B cell (primary cell): ENCODE results near the gene KIRREL1. TPM values are rescaled to one million over a fixed set of nuclear protein-coding genes. Genes with fewer than 3 reads are reported as not detected.

Experiments used
- ATAC-seq: fragments of 200-7000 bp; cut with Tn5 transposase; one replicate; pipeline ENCODE4 v1.10.0; 2021; ENCODE audit warnings: low read depth, mild to moderate bottlenecking, moderate number of reproducible peaks, moderate library complexity
- CTCF ChIA-PET: fragments of 350-600 bp; sonication (Branson Sonifier 250); formaldehyde crosslinking; loops from one replicate; lab custom pipeline; 2021; ENCODE audit warnings: antibody characterized with exemption, inconsistent platforms; lab: Charles Lee
- POLR2A ChIA-PET: fragments of 350-600 bp; sonication (Branson Sonifier 250); formaldehyde crosslinking; loops from one replicate; lab custom pipeline; 2021; ENCODE audit warnings: antibody characterized with exemption; lab: Charles Lee
- DNase-seq: peaks from one replicate; pipeline ENCODE4 v3.0.0; 2013
- H2AFZ ChIP-seq: 2 replicates; pipeline ENCODE4 v1.6.1; 2012; ENCODE audit warnings: mild to moderate bottlenecking, low read depth, low read length; ENCODE audit not compliant: insufficient read depth, poor library complexity, severe bottlenecking
- H3K27ac ChIP-seq, 2 donors: 1 replicate in 1 of 2; 2 replicates in 1 of 2; pipeline ENCODE4 v1.5.1; 2012 to 2013; ENCODE audit warnings: low read length in 2 of 2, mild to moderate bottlenecking in 2 of 2, moderate library complexity in 1 of 2
- H3K27me3 ChIP-seq, 4 experiments: fragments of 200-600 bp in 1 of 4; sonication (generic) in 1 of 4; replicated peaks in 1 of 4; 1 replicate in 2 of 4; 2 replicates in 2 of 4; pipeline versions ENCODE4 v1.6.1 to v1.7.0; 2013 to 2016; ENCODE audit warnings: low read length in 3 of 4, mild to moderate bottlenecking in 2 of 4, mixed read lengths in 1 of 4, moderate library complexity in 1 of 4; ENCODE audit not compliant: insufficient read depth in 4 of 4, control insufficient read depth in 3 of 4; ENCODE audit errors: control extremely low read depth in 1 of 4
- H3K36me3 ChIP-seq, 2 experiments: replicated peaks in 1 of 2; 1 replicate in 1 of 2; 2 replicates in 1 of 2; pipeline versions ENCODE4 v1.6.1 to v1.7.1; 2013; ENCODE audit warnings: low read length in 1 of 2; ENCODE audit not compliant: insufficient read depth in 2 of 2, control insufficient read depth in 1 of 2; ENCODE audit errors: control extremely low read depth in 1 of 2, extremely low read depth in 1 of 2
- H3K4me1 ChIP-seq, 2 donors: fragments of 200-600 bp in 1 of 2; sonication (generic) in 1 of 2; 1 replicate in 1 of 2; 2 replicates in 1 of 2; pipeline versions ENCODE4 v1.5.1 to v1.6.1; 2013 to 2017; ENCODE audit warnings: low read length in 2 of 2; ENCODE audit not compliant: control insufficient read depth in 2 of 2, insufficient read depth in 2 of 2
- H3K4me2 ChIP-seq: replicated peaks from 2 replicates; pipeline ENCODE3; 2012; ENCODE audit warnings: mild to moderate bottlenecking, low read depth, low read length; ENCODE audit not compliant: poor library complexity, severe bottlenecking
- H3K4me3 ChIP-seq, 5 experiments: fragments of 200-600 bp in 1 of 5; sonication (generic) in 1 of 5; 1 replicate in 3 of 5; 2 replicates in 2 of 5; pipeline versions ENCODE4 v1.5.1 to v1.7.0; 2011 to 2016; ENCODE audit warnings: low read length in 4 of 5, mild to moderate bottlenecking in 4 of 5, low read depth in 2 of 5, control low read depth in 1 of 5, moderate library complexity in 1 of 5; ENCODE audit not compliant: insufficient read depth in 1 of 5; ENCODE audit errors: control extremely low read depth in 1 of 5, extremely low read depth in 1 of 5
- H3K79me2 ChIP-seq: fragments of 200-600 bp; sonication (generic); one replicate; pipeline ENCODE4 v1.6.0; 2016; ENCODE audit warnings: low read length; ENCODE audit not compliant: control insufficient read depth, insufficient read depth
- H3K9ac ChIP-seq: fragments of 200-600 bp; sonication (generic); 2 replicates; pipeline ENCODE4 v1.6.1; 2017; ENCODE audit warnings: mild to moderate bottlenecking, low read length, moderate library complexity
- H3K9me3 ChIP-seq, 3 donors: one replicate each; pipeline versions ENCODE4 v1.6.1 to v1.7.1; 2013; ENCODE audit warnings: low read length in 2 of 3; ENCODE audit not compliant: control insufficient read depth in 2 of 3, insufficient read depth in 1 of 3; ENCODE audit errors: control extremely low read depth in 1 of 3
- H4K20me1 ChIP-seq: 2 replicates; pipeline ENCODE4 v1.6.0; 2012; ENCODE audit warnings: mild to moderate bottlenecking, low read length; ENCODE audit not compliant: insufficient read depth, control insufficient read depth, poor library complexity, severe bottlenecking
- H3K27ac Mint-ChIP-seq: one replicate; pipeline ENCODE4 v1.8.0; 2021; ENCODE audit warnings: mixed read lengths
- H3K27me3 Mint-ChIP-seq: one replicate; pipeline ENCODE4 v1.8.0; 2021; ENCODE audit warnings: mixed read lengths
- H3K4me1 Mint-ChIP-seq: one replicate; pipeline ENCODE4 v1.8.0; 2021; ENCODE audit warnings: mixed read lengths
- H3K4me3 Mint-ChIP-seq: one replicate; pipeline ENCODE4 v1.8.0; 2021; ENCODE audit warnings: mixed read lengths
- H3K9me3 Mint-ChIP-seq: one replicate; pipeline ENCODE4 v1.8.0; 2022; ENCODE audit warnings: mixed read lengths; ENCODE audit not compliant: insufficient read depth
- EZH2 ChIP-seq: IDR thresholded peaks from 2 replicates; pipeline ENCODE4 v1.6.1; 2012; ENCODE audit warnings: borderline replicate concordance, low read depth, mild to moderate bottlenecking, moderate library complexity, low read length; ENCODE audit not compliant: insufficient read depth, poor library complexity, severe bottlenecking
- WGBS: methylation state at CpG from one replicate; pipeline ENCODE4 v1.1.5; 2013; ENCODE audit warnings: missing lambda C conversion rate; ENCODE audit not compliant: insufficient coverage; 5-methylcytosine and 5-hydroxymethylcytosine counted together
- intact Hi-C: fragments of 100-400 bp; cut with micrococcal nuclease; formaldehyde crosslinking; loops from one replicate; pipeline ENCODE4 v1.10.0; 2022
- polyA plus RNA-seq: library from polyadenylated mRNA; depleted of rRNA; stranded (reverse); fragments of >200 nt; gene quantifications from 2 replicates; pipeline ENCODE4 v1.2.3, GENCODE V29; 2012
- total RNA-seq, 2 donors: library from RNA; stranded (reverse); fragments of 120-200 nt in 1 of 2; gene quantifications; 1 replicate in 1 of 2; 2 replicates in 1 of 2; pipeline versions ENCODE4 v1.2.3 to v1.2.4, GENCODE V29; 2013 to 2022
- TF ChIP-seq, protein P1 (sequence below): fragments of 200-600 bp; IDR thresholded peaks from one replicate; pipeline ENCODE4 v1.8.0; 2022; ENCODE audit warnings: antibody characterized with exemption, mild to moderate bottlenecking

KIRREL1 gene
- total and polyA plus RNA-seq, 2 donors (not counting 1 experiment from before 2014, with no cell fraction given): not detected

DNA sequence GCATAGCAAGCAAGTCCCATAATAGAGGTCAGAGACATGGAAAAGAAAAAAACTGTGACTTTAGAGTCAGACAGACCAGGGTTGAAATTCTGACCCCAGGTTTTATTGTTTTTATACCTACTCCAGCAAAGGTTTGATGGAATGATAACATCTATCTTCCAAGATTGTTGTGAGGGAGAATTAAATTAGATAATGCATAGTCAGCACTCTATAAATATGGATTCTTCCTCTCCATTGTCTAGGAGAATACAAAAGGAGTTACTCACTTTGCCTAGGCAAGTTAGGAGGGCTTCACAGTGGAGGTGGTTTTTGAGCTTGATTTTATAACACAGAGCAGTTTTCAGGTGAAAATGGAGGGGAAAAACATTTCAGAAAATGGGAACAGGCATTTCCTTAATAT, 46.9 kb downstream of the KIRREL1 start:
- Histone ChIP-seq H3K4me1 (no peaks in the 10 kb centered on the region), H2AFZ (no peak overlapping the region), H3K4me2 (no peak overlapping the region), H4K20me1 (no peaks in the 10 kb centered on the region), H3K4me3 (no peak overlapping the region), H3K27me3 (peaks cover 0 to 19% (median 2%) of the 10 kb centered on the region in 4 experiments), H3K9me3 (no peaks in the 10 kb centered on the region), H3K9ac (no peak overlapping the region), H3K27ac (no peak overlapping the region), H3K36me3 (no peaks in the 10 kb centered on the region), H3K79me2 (no peaks in the 10 kb centered on the region)
- Mint-ChIP-seq H3K27me3 (peaks cover 32% of the 10 kb centered on the region), H3K9me3 (no peaks in the 10 kb centered on the region), H3K4me1 (no peaks in the 10 kb centered on the region), H3K4me3 (no peak overlapping the region), H3K27ac (no peak overlapping the region)
- CTCF ChIA-PET: interaction anchor here (1.5 to 1.6 kb wide), 2 partner anchors 64 to 78 kb away, joined by 3 read pairs; no protein-coding TSS in a partner anchor
- POLR2A ChIA-PET: interaction anchor here (0.7 kb wide), 1 partner anchor 865 kb away, joined by 4 read pairs; no protein-coding TSS in a partner anchor
- DNase-seq (no peak), ATAC-seq (no peak)
- intact Hi-C loops: no loop called here
- TF ChIP-seq, protein P1, sequence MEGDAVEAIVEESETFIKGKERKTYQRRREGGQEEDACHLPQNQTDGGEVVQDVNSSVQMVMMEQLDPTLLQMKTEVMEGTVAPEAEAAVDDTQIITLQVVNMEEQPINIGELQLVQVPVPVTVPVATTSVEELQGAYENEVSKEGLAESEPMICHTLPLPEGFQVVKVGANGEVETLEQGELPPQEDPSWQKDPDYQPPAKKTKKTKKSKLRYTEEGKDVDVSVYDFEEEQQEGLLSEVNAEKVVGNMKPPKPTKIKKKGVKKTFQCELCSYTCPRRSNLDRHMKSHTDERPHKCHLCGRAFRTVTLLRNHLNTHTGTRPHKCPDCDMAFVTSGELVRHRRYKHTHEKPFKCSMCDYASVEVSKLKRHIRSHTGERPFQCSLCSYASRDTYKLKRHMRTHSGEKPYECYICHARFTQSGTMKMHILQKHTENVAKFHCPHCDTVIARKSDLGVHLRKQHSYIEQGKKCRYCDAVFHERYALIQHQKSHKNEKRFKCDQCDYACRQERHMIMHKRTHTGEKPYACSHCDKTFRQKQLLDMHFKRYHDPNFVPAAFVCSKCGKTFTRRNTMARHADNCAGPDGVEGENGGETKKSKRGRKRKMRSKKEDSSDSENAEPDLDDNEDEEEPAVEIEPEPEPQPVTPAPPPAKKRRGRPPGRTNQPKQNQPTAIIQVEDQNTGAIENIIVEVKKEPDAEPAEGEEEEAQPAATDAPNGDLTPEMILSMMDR: no peak
- TF ChIP-seq EZH2: no peak

DNA sequence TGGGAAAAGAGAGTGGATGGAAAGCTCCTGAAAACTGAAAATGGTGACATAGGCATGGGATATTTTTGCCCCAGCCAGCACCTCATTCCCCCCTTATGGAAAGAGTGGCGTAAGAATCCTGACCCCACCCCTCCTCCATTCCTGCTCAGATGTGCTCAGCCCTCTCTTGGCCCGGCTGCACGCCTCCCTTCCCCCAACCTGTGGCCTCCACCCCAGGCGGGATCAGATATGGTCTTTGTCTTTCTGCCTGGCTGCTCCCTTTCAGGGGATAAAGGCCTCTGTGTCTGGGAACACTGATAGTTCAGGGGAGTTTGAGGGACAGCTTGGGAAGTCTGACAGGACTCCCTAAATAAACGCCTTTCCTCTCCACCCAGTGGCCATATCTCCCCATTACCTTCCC, 49.8 kb downstream of the KIRREL1 start:
- ChIA-PET CTCF (interaction anchor here (1.3 kb wide), 2 partner anchors 8 to 51 kb away, joined by 4 read pairs; no protein-coding TSS in a partner anchor), POLR2A (no interaction called here)
- Histone ChIP-seq H3K9me3 (no peaks in the 10 kb centered on the region), H3K27ac (no peak overlapping the region), H4K20me1 (no peaks in the 10 kb centered on the region), H3K4me1 (no peaks in the 10 kb centered on the region), H3K4me2 (no peak overlapping the region), H3K9ac (no peak overlapping the region), H3K4me3 (no peak overlapping the region), H3K27me3 (peaks cover 0 to 16% (median 2%) of the 10 kb centered on the region in 4 experiments), H3K36me3 (no peaks in the 10 kb centered on the region), H3K79me2 (no peaks in the 10 kb centered on the region), H2AFZ (no peak overlapping the region)
- TF ChIP-seq EZH2: no peak
- TF ChIP-seq, protein P1: no peak
- Mint-ChIP-seq H3K4me3 (no peak overlapping the region), H3K4me1 (no peaks in the 10 kb centered on the region), H3K27ac (no peak overlapping the region), H3K9me3 (no peaks in the 10 kb centered on the region), H3K27me3 (peaks cover 37% of the 10 kb centered on the region)
- intact Hi-C loops: no loop called here
- WGBS: 96% methylated on average over 3 of the region's 5 CpGs
- no peak for ATAC-seq
- no peak for DNase-seq
